Trophoblast cell (in vitro differentiated cells and primary cell): ENCODE measurements around the gene SCFD2.

Experiments used
- DNase-seq, 2 donors: peaks; one replicate each; pipeline ENCODE4 v3.0.0-alpha.2; 2016
- H2AFZ ChIP-seq: 2 replicates; pipeline ENCODE4 v1.6.1; 2013; ENCODE audit warnings: low read length, moderate library complexity, mild to moderate bottlenecking; ENCODE audit not compliant: insufficient read depth, poor library complexity
- H2AK5ac ChIP-seq: 2 replicates; pipeline ENCODE4 v1.6.1; 2013; ENCODE audit warnings: mild to moderate bottlenecking, low read length
- H2BK120ac ChIP-seq: 2 replicates; pipeline ENCODE4 v1.6.1; 2013; ENCODE audit warnings: low read length, mild to moderate bottlenecking, moderate library complexity; ENCODE audit not compliant: insufficient read depth, poor library complexity
- H2BK12ac ChIP-seq: 2 replicates; pipeline ENCODE4 v1.6.1; 2013; ENCODE audit warnings: mild to moderate bottlenecking, low read length, moderate library complexity
- H2BK5ac ChIP-seq: 2 replicates; pipeline ENCODE4 v1.6.1; 2013; ENCODE audit warnings: low read length, low read depth, moderate library complexity, mild to moderate bottlenecking; ENCODE audit not compliant: poor library complexity
- H3K14ac ChIP-seq: 2 replicates; pipeline ENCODE4 v1.6.1; 2013; ENCODE audit warnings: mild to moderate bottlenecking, low read length
- H3K18ac ChIP-seq: 2 replicates; pipeline ENCODE4 v1.6.1; 2013; ENCODE audit warnings: mild to moderate bottlenecking, low read length
- H3K23ac ChIP-seq: 2 replicates; pipeline ENCODE4 v1.6.1; 2013; ENCODE audit warnings: low read length
- H3K27ac ChIP-seq: 2 replicates; pipeline ENCODE4 v1.5.1; 2013; ENCODE audit warnings: low read depth, mild to moderate bottlenecking, inconsistent platforms, low read length, moderate library complexity
- H3K27me3 ChIP-seq: 2 replicates; pipeline ENCODE4 v1.6.1; 2013; ENCODE audit warnings: inconsistent platforms, mild to moderate bottlenecking, low read length, moderate library complexity; ENCODE audit not compliant: insufficient read depth
- H3K36me3 ChIP-seq, 2 experiments: 1 replicate in 1 of 2; 2 replicates in 1 of 2; pipeline ENCODE4 v1.6.1; 2013; ENCODE audit warnings: low read length in 2 of 2, mild to moderate bottlenecking in 2 of 2, moderate library complexity in 1 of 2; ENCODE audit not compliant: insufficient read depth in 2 of 2, control insufficient read depth in 1 of 2
- H3K4ac ChIP-seq: 2 replicates; pipeline ENCODE4 v1.6.1; 2013; ENCODE audit warnings: low read depth, mild to moderate bottlenecking, low read length, moderate library complexity
- H3K4me1 ChIP-seq, 2 experiments: 1 replicate in 1 of 2; 2 replicates in 1 of 2; pipeline ENCODE4 v1.6.1; 2013; ENCODE audit warnings: low read length in 2 of 2, mild to moderate bottlenecking in 2 of 2, moderate library complexity in 1 of 2; ENCODE audit not compliant: insufficient read depth in 2 of 2, control insufficient read depth in 1 of 2
- H3K4me2 ChIP-seq: 2 replicates; pipeline ENCODE4 v1.6.1; 2013; ENCODE audit warnings: inconsistent platforms, mild to moderate bottlenecking, low read length, moderate library complexity
- H3K4me3 ChIP-seq: 2 replicates; pipeline ENCODE4 v1.5.1; 2013; ENCODE audit warnings: mild to moderate bottlenecking, low read depth, low read length, inconsistent platforms
- H3K79me1 ChIP-seq: one replicate; pipeline ENCODE4 v1.6.1; 2013; ENCODE audit warnings: low read length
- H3K79me2 ChIP-seq: 2 replicates; pipeline ENCODE4 v1.6.1; 2013; ENCODE audit warnings: low read length, mild to moderate bottlenecking; ENCODE audit not compliant: control insufficient read depth, insufficient read depth, poor library complexity
- H3K9ac ChIP-seq: 2 replicates; pipeline ENCODE4 v1.6.1; 2013; ENCODE audit warnings: mild to moderate bottlenecking, low read length
- H3K9me3 ChIP-seq: 2 replicates; pipeline ENCODE4 v1.6.1; 2013; ENCODE audit warnings: low read depth, mild to moderate bottlenecking, control low read depth, inconsistent platforms, low read length; ENCODE audit not compliant: insufficient read depth
- H4K12ac ChIP-seq: 2 replicates; pipeline ENCODE4 v1.6.1; 2013; ENCODE audit warnings: low read depth, mild to moderate bottlenecking, low read length, moderate library complexity
- H4K8ac ChIP-seq: 2 replicates; pipeline ENCODE4 v1.6.1; 2013; ENCODE audit warnings: low read depth, mild to moderate bottlenecking, low read length, moderate library complexity
- H4K91ac ChIP-seq: one replicate; pipeline ENCODE4 v1.6.1; 2013; ENCODE audit warnings: low read depth, mild to moderate bottlenecking, low read length, moderate library complexity
- WGBS: extraction: QIAGEN DNeasy Blood & Tissue Kit; methylation state at CpG from one replicate; pipeline ENCODE4 v1.1.7; 2013; ENCODE audit warnings: missing lambda C conversion rate; ENCODE audit not compliant: insufficient read length, insufficient coverage; ENCODE audit errors: extremely low coverage; 5-methylcytosine and 5-hydroxymethylcytosine counted together

The SCFD2 gene

DNA sequence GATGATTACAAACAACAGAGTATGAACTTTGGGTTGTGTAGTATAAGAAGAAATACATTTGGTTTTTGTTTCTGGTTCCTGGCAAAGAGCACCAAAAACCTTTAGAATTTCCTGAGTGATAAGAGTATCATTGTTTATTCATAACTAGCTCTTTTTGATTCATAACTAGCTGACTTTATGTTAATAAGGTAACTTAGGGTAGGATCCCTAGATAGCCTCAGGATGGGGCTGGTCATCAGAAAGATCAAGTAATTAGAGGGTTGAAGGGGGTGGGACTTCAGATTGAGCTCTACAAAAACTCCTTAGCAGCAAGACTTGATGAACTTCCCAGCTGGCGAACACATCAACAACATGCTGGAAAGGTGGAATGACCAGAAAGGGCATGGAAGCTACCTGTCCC lies 166.5 kb downstream of the SCFD2 start:
- no peak overlapping the region for H3K18ac ChIP-seq
- H3K9ac ChIP-seq = no peak overlapping the region
- no peak overlapping the region for H4K8ac ChIP-seq
- no peak overlapping the region for H3K27ac ChIP-seq
- no peaks in the 10 kb centered on the region for H3K27me3 ChIP-seq
- H2AK5ac ChIP-seq = no peak overlapping the region
- H3K4me2 ChIP-seq = no peak overlapping the region
- H2AFZ ChIP-seq = no peak overlapping the region
- no peak overlapping the region for H3K4ac ChIP-seq
- H4K12ac ChIP-seq = no peak overlapping the region
- no peak overlapping the region for H2BK12ac ChIP-seq
- H3K4me1 ChIP-seq = no peaks in the 10 kb centered on the region
- no peaks in the 10 kb centered on the region for H3K79me2 ChIP-seq
- H4K91ac ChIP-seq = no peak overlapping the region
- H3K23ac ChIP-seq = no peak overlapping the region
- no CpG with 5 or more reads among the region's 1 CpG for WGBS
- no peak overlapping the region for H3K14ac ChIP-seq
- no peak overlapping the region for H3K4me3 ChIP-seq
- DNase-seq = no peak
- H3K9me3 ChIP-seq = no peaks in the 10 kb centered on the region
- H3K36me3 ChIP-seq = no peaks in the 10 kb centered on the region
- no peak overlapping the region for H2BK5ac ChIP-seq
- H3K79me1 ChIP-seq = no peaks in the 10 kb centered on the region
- no peak overlapping the region for H2BK120ac ChIP-seq

- Histone ChIP-seq H3K79me2 (no peaks in the 10 kb centered on the region), H4K8ac (no peak overlapping the region), H3K27me3 (no peaks in the 10 kb centered on the region), H2AFZ (no peak overlapping the region), H3K4me1 (no peaks in the 10 kb centered on the region), H3K36me3 (no peaks in the 10 kb centered on the region), H2BK12ac (no peak overlapping the region), H3K27ac (no peak overlapping the region), H3K9me3 (no peaks in the 10 kb centered on the region), H2BK5ac (no peak overlapping the region), H3K23ac (no peak overlapping the region), H3K79me1 (no peaks in the 10 kb centered on the region), H4K91ac (no peak overlapping the region), H3K4me3 (no peak overlapping the region), H3K18ac (no peak overlapping the region), H4K12ac (no peak overlapping the region), H2BK120ac (no peak overlapping the region), H3K4me2 (no peak overlapping the region), H3K4ac (no peak overlapping the region), H3K9ac (no peak overlapping the region), H2AK5ac (no peak overlapping the region), H3K14ac (no peak overlapping the region)
- no peak for DNase-seq
- no CpG with 5 or more reads among the region's 1 CpG for WGBS
Observed at GRCh38 chr4:53197772-53198142, 168.1 kb downstream of the SCFD2 start.

GRCh38 chr4:53196882-53197771 lies 168.7 kb downstream of the SCFD2 start:
- peak in 1 of 2 donors; percentile 90 for DNase-seq
- no peak overlapping the region for H3K14ac ChIP-seq
- no peaks in the 10 kb centered on the region for H3K27me3 ChIP-seq
- no peak overlapping the region for H2BK120ac ChIP-seq
- no peaks in the 10 kb centered on the region for H3K9me3 ChIP-seq
- no peak overlapping the region for H3K18ac ChIP-seq
- H4K8ac ChIP-seq = no peak overlapping the region
- no peak overlapping the region for H3K9ac ChIP-seq
- H3K27ac ChIP-seq = no peak overlapping the region
- H3K4ac ChIP-seq = no peak overlapping the region
- no peak overlapping the region for H3K4me3 ChIP-seq
- no peak overlapping the region for H2AK5ac ChIP-seq
- no peak overlapping the region for H3K4me2 ChIP-seq
- no peak overlapping the region for H2AFZ ChIP-seq
- no peak overlapping the region for H3K23ac ChIP-seq
- no peak overlapping the region for H2BK5ac ChIP-seq
- no peak overlapping the region for H2BK12ac ChIP-seq
- H3K79me2 ChIP-seq = no peaks in the 10 kb centered on the region
- no peaks in the 10 kb centered on the region for H3K36me3 ChIP-seq
- no peaks in the 10 kb centered on the region for H3K79me1 ChIP-seq
- no peaks in the 10 kb centered on the region for H3K4me1 ChIP-seq
- no CpG with 5 or more reads among the region's 4 CpGs for WGBS
- no peak overlapping the region for H4K91ac ChIP-seq
- no peak overlapping the region for H4K12ac ChIP-seq

DNA sequence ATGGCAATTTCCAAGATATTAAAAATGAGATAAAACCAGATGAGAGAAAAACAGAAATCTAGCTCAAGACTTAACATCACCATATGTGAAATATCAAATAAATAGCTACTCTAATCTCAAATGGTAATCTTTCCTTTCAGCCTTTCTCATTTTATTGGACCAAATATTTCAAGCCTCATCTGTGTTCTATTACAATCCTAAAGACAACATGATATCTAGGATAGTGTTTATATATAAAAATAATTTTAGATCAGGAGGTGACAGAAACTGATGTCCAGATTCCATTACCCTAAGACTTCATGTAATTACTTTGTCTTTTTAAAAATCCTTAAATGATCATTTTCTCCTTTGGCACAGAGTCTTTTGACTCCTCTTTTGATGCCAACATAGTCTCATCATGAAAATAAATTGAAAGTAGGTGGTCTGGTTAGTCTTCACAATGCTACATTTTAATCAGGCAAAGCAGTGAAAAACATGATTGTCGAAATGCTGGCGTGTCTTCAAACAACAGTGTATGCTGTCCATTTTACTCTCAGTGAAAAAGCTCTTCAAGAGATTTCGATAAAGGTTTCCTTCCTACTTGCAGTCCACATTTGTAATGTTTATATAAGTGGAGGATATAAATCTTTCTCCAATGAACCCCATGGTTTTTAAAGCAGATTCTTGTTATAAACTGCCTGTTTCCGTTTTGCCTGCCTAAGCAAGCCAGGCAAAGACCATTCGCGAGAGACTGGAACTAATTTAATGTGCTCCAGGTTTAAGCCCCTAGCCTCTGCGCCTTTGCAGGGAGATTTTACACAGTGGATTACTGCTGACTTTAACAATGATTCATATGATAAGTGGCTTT lies 169.8 kb downstream of the SCFD2 start:
- no peak overlapping the region for H3K23ac ChIP-seq
- no peak overlapping the region for H3K4me2 ChIP-seq
- H4K12ac ChIP-seq = no peak overlapping the region
- H3K9ac ChIP-seq = no peak overlapping the region
- H3K9me3 ChIP-seq = no peaks in the 10 kb centered on the region
- no peak for DNase-seq
- no peak overlapping the region for H3K4me3 ChIP-seq
- no peaks in the 10 kb centered on the region for H3K36me3 ChIP-seq
- no peak overlapping the region for H2AK5ac ChIP-seq
- H3K14ac ChIP-seq = no peak overlapping the region
- no peak overlapping the region for H4K8ac ChIP-seq
- H3K27ac ChIP-seq = no peak overlapping the region
- peak overlapping the region; percentile 71 for H2BK12ac ChIP-seq
- H2AFZ ChIP-seq = no peak overlapping the region
- WGBS = no CpG with 5 or more reads among the region's 7 CpGs
- no peak overlapping the region for H2BK120ac ChIP-seq
- H3K27me3 ChIP-seq = no peaks in the 10 kb centered on the region
- no peaks in the 10 kb centered on the region for H3K79me2 ChIP-seq
- H3K79me1 ChIP-seq = no peaks in the 10 kb centered on the region
- H3K4me1 ChIP-seq = no peaks in the 10 kb centered on the region
- no peak overlapping the region for H3K4ac ChIP-seq
- no peak overlapping the region for H3K18ac ChIP-seq
- no peak overlapping the region for H4K91ac ChIP-seq
- H2BK5ac ChIP-seq = peak overlapping the region; percentile 49
